Nephron progenitor cell (in vitro differentiated cells): ENCODE results near the gene ALOXE3.

Source experiments
- DNase-seq: peaks from one replicate; pipeline ENCODE4 v3.0.0; 2021
- H3K27ac Mint-ChIP-seq: 2 replicates; pipeline ENCODE4 v1.8.0; 2021; ENCODE audit warnings: mild to moderate bottlenecking, moderate library complexity, mixed read lengths
- H3K27me3 Mint-ChIP-seq: 2 replicates; pipeline ENCODE4 v1.8.0; 2021; ENCODE audit warnings: mild to moderate bottlenecking, low read depth, mixed read lengths; ENCODE audit not compliant: poor library complexity
- H3K36me3 Mint-ChIP-seq: 2 replicates; pipeline ENCODE4 v1.8.0; 2021; ENCODE audit warnings: low read depth, mixed read lengths
- H3K4me1 Mint-ChIP-seq: 2 replicates; pipeline ENCODE4 v1.8.0; 2021; ENCODE audit warnings: mixed read lengths
- H3K4me3 Mint-ChIP-seq: 2 replicates; pipeline ENCODE4 v1.8.0; 2021; ENCODE audit warnings: mild to moderate bottlenecking, moderate library complexity, mixed read lengths
- H3K9me3 Mint-ChIP-seq: 2 replicates; pipeline ENCODE4 v1.8.0; 2021; ENCODE audit warnings: mild to moderate bottlenecking, moderate library complexity, mixed read lengths
- CTCF ChIP-seq: fragments of 200-600 bp; sonication (generic); IDR thresholded peaks from 2 replicates; pipeline ENCODE4 v1.5.0; 2021; ENCODE audit warnings: antibody characterized with exemption

Gene ALOXE3

DNA sequence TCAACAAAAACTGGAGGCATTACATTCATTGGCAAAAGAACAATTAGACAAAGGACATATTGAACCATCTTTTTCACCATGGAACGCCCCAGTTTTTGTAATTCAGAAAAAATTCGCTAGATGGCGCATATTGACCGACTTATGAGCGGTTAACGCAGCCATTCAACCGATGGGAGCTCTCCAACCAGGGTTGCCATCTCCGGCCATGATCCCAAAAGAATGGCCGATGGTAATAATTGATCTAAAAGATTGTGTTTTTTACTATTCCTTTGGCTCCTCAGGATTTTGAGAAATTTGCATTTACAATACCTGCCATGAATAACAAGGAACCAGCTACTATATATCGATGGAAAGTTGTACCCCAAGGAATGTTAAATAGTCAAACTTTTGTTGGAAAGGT lies 58.0 kb downstream of the ALOXE3 start:
- DNase-seq: peak; percentile 65
- H3K9me3 Mint-ChIP-seq: peaks cover 3% of the 10 kb centered on the region
- H3K27me3 Mint-ChIP-seq: peaks cover 76% of the 10 kb centered on the region
- H3K27ac Mint-ChIP-seq: no peak overlapping the region
- TF ChIP-seq CTCF: peak; percentile 73
- H3K36me3 Mint-ChIP-seq: no peaks in the 10 kb centered on the region
- peaks cover 26% of the 10 kb centered on the region for H3K4me1 Mint-ChIP-seq
- no peak overlapping the region for H3K4me3 Mint-ChIP-seq

- no peaks in the 10 kb centered on the region for H3K36me3 Mint-ChIP-seq
- peaks cover 3% of the 10 kb centered on the region for H3K9me3 Mint-ChIP-seq
- no peak overlapping the region for H3K4me3 Mint-ChIP-seq
- H3K27ac Mint-ChIP-seq: no peak overlapping the region
- no peak for DNase-seq
- peaks cover 72% of the 10 kb centered on the region for H3K27me3 Mint-ChIP-seq
- peaks cover 26% of the 10 kb centered on the region for H3K4me1 Mint-ChIP-seq
- no peak for TF ChIP-seq CTCF
Measured at GRCh38 chr17:8059131-8059530, 59.2 kb downstream of the ALOXE3 start.

GRCh38 chr17:8057691-8058114 lies 60.6 kb downstream of the ALOXE3 start:
- peak; percentile 57 for DNase-seq
- H3K36me3 Mint-ChIP-seq: no peaks in the 10 kb centered on the region
- H3K27ac Mint-ChIP-seq: no peak overlapping the region
- H3K9me3 Mint-ChIP-seq: peaks cover 3% of the 10 kb centered on the region
- peaks cover 16% of the 10 kb centered on the region for H3K4me1 Mint-ChIP-seq
- no peak overlapping the region for H3K4me3 Mint-ChIP-seq
- peak; percentile 73 for TF ChIP-seq CTCF
- H3K27me3 Mint-ChIP-seq: peaks cover 64% of the 10 kb centered on the region

GRCh38 chr17:8056976-8057625 lies 61.2 kb downstream of the ALOXE3 start:
- Mint-ChIP-seq H3K9me3 (peaks cover 3% of the 10 kb centered on the region), H3K36me3 (no peaks in the 10 kb centered on the region), H3K4me3 (no peak overlapping the region), H3K4me1 (peaks cover 12% of the 10 kb centered on the region), H3K27ac (no peak overlapping the region), H3K27me3 (peaks cover 58% of the 10 kb centered on the region)
- no peak for TF ChIP-seq CTCF
- DNase-seq: no peak

- H3K4me1 Mint-ChIP-seq: peaks cover 12% of the 10 kb centered on the region
- H3K27ac Mint-ChIP-seq: no peak overlapping the region
- H3K4me3 Mint-ChIP-seq: no peak overlapping the region
Measured at GRCh38 chr17:8056232-8056975, 61.9 kb downstream of the ALOXE3 start.

More at GRCh38 chr17:8056232-8056975, 61.9 kb downstream of the ALOXE3 start:
- TF ChIP-seq CTCF: no peak
- no peak for DNase-seq
- Mint-ChIP-seq H3K9me3 (no peaks in the 10 kb centered on the region), H3K27me3 (peaks cover 51% of the 10 kb centered on the region), H3K36me3 (no peaks in the 10 kb centered on the region)
